SK-N-SH (cell line): ENCODE measurements around the gene IQSEC1. TPM values are rescaled to one million over a fixed set of nuclear protein-coding genes. Genes with fewer than 3 reads are reported as not detected.

Experiments used
- CTCF ChIA-PET: fragments of 300-600, 350-600 bp; formaldehyde crosslinking; extraction: SDS; loops from one replicate; lab custom pipeline; 2021; lab: Yijun Ruan, JAX
- POLR2A ChIA-PET: fragments of 350-600 bp; sonication (Branson Sonifier 250); formaldehyde crosslinking; extraction: SDS; loops from one replicate; lab custom pipeline; 2020; ENCODE audit warnings: antibody characterized with exemption, inconsistent platforms; lab: Yijun Ruan, JAX
- DNase-seq: peaks from one replicate; pipeline ENCODE4 v3.0.0; 2012
- H2AFZ ChIP-seq: fragments of 200-600 bp; sonication (generic); 2 replicates; pipeline ENCODE4 v1.8.1; 2016; ENCODE audit warnings: antibody characterized with exemption, mild to moderate bottlenecking, low read depth
- H3F3A ChIP-seq: fragments of 200-600 bp; sonication (generic); replicated peaks from 2 replicates; pipeline ENCODE3; 2016; ENCODE audit warnings: antibody characterized with exemption, mild to moderate bottlenecking; ENCODE audit not compliant: insufficient read depth
- H3K27ac ChIP-seq, 2 experiments: fragments of 200-500 bp in 1 of 2; fragments of 200-600 bp in 1 of 2; sonication (Bioruptor generic) in 1 of 2; sonication (generic), shearing (Covaris generic) in 1 of 2; 2 replicates each; pipeline versions ENCODE4 v1.5.1 to v1.6.1; 2014 to 2016; ENCODE audit warnings: low read depth in 2 of 2, inconsistent platforms in 1 of 2, low read length in 1 of 2, mild to moderate bottlenecking in 1 of 2, mixed read lengths in 1 of 2
- H3K27me3 ChIP-seq: fragments of 200-600 bp; sonication (generic), shearing (Covaris generic); 2 replicates; pipeline ENCODE4 v1.6.1; 2016; ENCODE audit warnings: mixed run types; ENCODE audit not compliant: insufficient read depth
- H3K36me3 ChIP-seq, 2 experiments: fragments of 200-500 bp in 1 of 2; fragments of 200-600 bp in 1 of 2; sonication (Bioruptor generic) in 1 of 2; sonication (generic) in 1 of 2; replicated peaks in 1 of 2; 2 replicates each; pipeline versions ENCODE3 to v1.5.1; 2014 to 2016; ENCODE audit warnings: low read length in 1 of 2, mild to moderate bottlenecking in 1 of 2; ENCODE audit not compliant: insufficient read depth in 2 of 2, control insufficient read depth in 1 of 2
- H3K4me1 ChIP-seq, 2 experiments: fragments of 200-500 bp in 1 of 2; fragments of 200-600 bp in 1 of 2; sonication (Bioruptor generic) in 1 of 2; sonication (generic), shearing (Covaris generic) in 1 of 2; 2 replicates each; pipeline versions ENCODE4 v1.5.1 to v1.6.1; 2014 to 2016; ENCODE audit warnings: low read depth in 1 of 2, low read length in 1 of 2, mixed run types in 1 of 2; ENCODE audit not compliant: insufficient read depth in 2 of 2, control insufficient read depth in 1 of 2
- H3K4me2 ChIP-seq: fragments of 200-600 bp; sonication (generic), shearing (Covaris generic); 2 replicates; pipeline ENCODE4 v1.6.1; 2017; ENCODE audit warnings: mixed run types
- H3K4me3 ChIP-seq, 2 experiments: fragments of 200-500 bp in 1 of 2; fragments of 200-600 bp in 1 of 2; sonication (Bioruptor generic) in 1 of 2; sonication (generic), shearing (Covaris generic) in 1 of 2; 2 replicates each; pipeline versions ENCODE4 v1.5.1 to v1.8.1; 2014 to 2016; ENCODE audit warnings: low read depth in 2 of 2, inconsistent platforms in 1 of 2, low read length in 1 of 2, mild to moderate bottlenecking in 1 of 2, mixed read lengths in 1 of 2, moderate library complexity in 1 of 2
- H3K79me2 ChIP-seq: fragments of 200-600 bp; sonication (generic); 2 replicates; pipeline ENCODE4 v1.8.1; 2017; ENCODE audit warnings: mild to moderate bottlenecking; ENCODE audit not compliant: insufficient read depth
- H3K9ac ChIP-seq: fragments of 200-600 bp; sonication (generic); 2 replicates; pipeline ENCODE4 v1.6.1; 2017; ENCODE audit warnings: mixed run types
- H3K9me2 ChIP-seq: fragments of 200-600 bp; sonication (generic); 2 replicates; pipeline ENCODE4 v1.6.1; 2017; ENCODE audit warnings: mixed run types
- H3K9me3 ChIP-seq: fragments of 200-600 bp; sonication (generic); 2 replicates; pipeline ENCODE4 v1.6.1; 2017; ENCODE audit warnings: mixed run types, mild to moderate bottlenecking, moderate library complexity
- H4K20me1 ChIP-seq: fragments of 200-600 bp; sonication (generic); 2 replicates; pipeline ENCODE4 v1.6.1; 2017; ENCODE audit warnings: mild to moderate bottlenecking, mixed run types; ENCODE audit not compliant: insufficient read depth
- CHD2 ChIP-seq: fragments of 150-350 bp; IDR thresholded peaks from 2 replicates; pipeline ENCODE4 v1.6.1; 2018; ENCODE audit warnings: low read length; ENCODE audit not compliant: partially characterized antibody
- ELF1 ChIP-seq: IDR thresholded peaks from 2 replicates; pipeline ENCODE4 v1.4.0; 2012
- EP300 ChIP-seq, 2 experiments: IDR thresholded peaks; 2 replicates each; pipeline versions ENCODE4 v1.4.0 to v1.6.1; 2012; ENCODE audit warnings: borderline replicate concordance in 1 of 2, low read depth in 1 of 2, low read length in 1 of 2
- FOXJ3 ChIP-seq: sonication (generic); formaldehyde crosslinking; IDR thresholded peaks from 2 replicates; pipeline ENCODE4 v1.5.1; 2020; ENCODE audit warnings: mild to moderate bottlenecking, missing genetic modification reagents
- GATA2 ChIP-seq: sonication (generic); formaldehyde crosslinking; IDR thresholded peaks from 2 replicates; pipeline ENCODE4 v1.5.0; 2020; ENCODE audit warnings: mild to moderate bottlenecking, missing genetic modification reagents
- MXI1 ChIP-seq: IDR thresholded peaks from 2 replicates; pipeline ENCODE4 v1.6.1; 2012; ENCODE audit warnings: mild to moderate bottlenecking, low read depth, low read length, improper control_type of control experiment
- REST ChIP-seq: IDR thresholded peaks from 2 replicates; pipeline ENCODE4 v1.6.1; 2012; ENCODE audit warnings: mild to moderate bottlenecking, low read depth, low read length, moderate library complexity
- RFX5 ChIP-seq: IDR thresholded peaks from 2 replicates; pipeline ENCODE4 v1.6.1; 2012; ENCODE audit warnings: mild to moderate bottlenecking, improper control_type of control experiment, low read length
- TAF1 ChIP-seq: IDR thresholded peaks from 2 replicates; pipeline ENCODE4 v1.6.1; 2012; ENCODE audit warnings: low read depth, mild to moderate bottlenecking, low read length, moderate library complexity, borderline replicate concordance
- YY1 ChIP-seq: IDR thresholded peaks from 2 replicates; pipeline ENCODE4 v1.4.0; 2012; ENCODE audit warnings: low read depth, mild to moderate bottlenecking
- whole genome bisulfite sequencing: methylation state at CpG from one replicate; pipeline ENCODE4 v1.1.6; 2017; ENCODE audit warnings: low lambda C conversion rate; 5-methylcytosine and 5-hydroxymethylcytosine counted together
- polyA plus RNA-seq, 3 experiments: library from polyadenylated mRNA; depleted of rRNA; stranded (reverse); fragments of >200 nt; gene quantifications; 2 replicates each; pipeline ENCODE4 v1.2.3, GENCODE V29; 2012
- TF ChIP-seq, protein P1 (sequence below): IDR thresholded peaks from 2 replicates; pipeline ENCODE4 v1.4.0; 2012; ENCODE audit warnings: low read depth, borderline replicate concordance
- TF ChIP-seq, protein P2 (sequence below): fragments of 150-350 bp; IDR thresholded peaks from 2 replicates; pipeline ENCODE4 v1.6.1; 2017; ENCODE audit warnings: antibody characterized with exemption, low read length, low read depth, borderline replicate concordance

The IQSEC1 gene
- polyA plus RNA-seq, 1 of the 3 experiments (the other 2 are of a cell fraction), result 6.2 TPM

GRCh38 chr3:12959838-12960378 lies 113.3 kb downstream of the IQSEC1 start:
- no peaks in the 10 kb centered on the region for H3F3A ChIP-seq
- H4K20me1 ChIP-seq, result peaks cover 97% of the 10 kb centered on the region
- H3K36me3 ChIP-seq, result peaks cover 0 to 2% of the 10 kb centered on the region in 2 experiments
- no peaks in the 10 kb centered on the region for H3K9me2 ChIP-seq
- peaks cover 10 to 65% of the 10 kb centered on the region in 2 experiments; a peak in 2 of 4 replicates for H3K4me1 ChIP-seq
- H3K9ac ChIP-seq, result no peak overlapping the region
- POLR2A ChIA-PET, result no interaction called here
- H3K27me3 ChIP-seq, result no peaks in the 10 kb centered on the region
- TF ChIP-seq YY1 (no peak), TAF1 (no peak), EP300 (IDR thresholded peaks at IDR 0.05; ENCODE audit: borderline replicate concordance in 1 of 2, low read depth in 1 of 2, low read length in 1 of 2) (no peak), FOXJ3 (CRISPR knock-in tag) (no peak), RFX5 (no peak)
- TF ChIP-seq, protein P1, sequence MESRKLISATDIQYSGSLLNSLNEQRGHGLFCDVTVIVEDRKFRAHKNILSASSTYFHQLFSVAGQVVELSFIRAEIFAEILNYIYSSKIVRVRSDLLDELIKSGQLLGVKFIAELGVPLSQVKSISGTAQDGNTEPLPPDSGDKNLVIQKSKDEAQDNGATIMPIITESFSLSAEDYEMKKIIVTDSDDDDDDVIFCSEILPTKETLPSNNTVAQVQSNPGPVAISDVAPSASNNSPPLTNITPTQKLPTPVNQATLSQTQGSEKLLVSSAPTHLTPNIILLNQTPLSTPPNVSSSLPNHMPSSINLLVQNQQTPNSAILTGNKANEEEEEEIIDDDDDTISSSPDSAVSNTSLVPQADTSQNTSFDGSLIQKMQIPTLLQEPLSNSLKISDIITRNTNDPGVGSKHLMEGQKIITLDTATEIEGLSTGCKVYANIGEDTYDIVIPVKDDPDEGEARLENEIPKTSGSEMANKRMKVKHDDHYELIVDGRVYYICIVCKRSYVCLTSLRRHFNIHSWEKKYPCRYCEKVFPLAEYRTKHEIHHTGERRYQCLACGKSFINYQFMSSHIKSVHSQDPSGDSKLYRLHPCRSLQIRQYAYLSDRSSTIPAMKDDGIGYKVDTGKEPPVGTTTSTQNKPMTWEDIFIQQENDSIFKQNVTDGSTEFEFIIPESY, result no peak
- 98% methylated on average over 15 of the region's 15 CpGs for WGBS
- no peak overlapping the region for H2AFZ ChIP-seq
- no peak overlapping the region for H3K4me2 ChIP-seq
- no peak for DNase-seq
- CTCF ChIA-PET, result interaction anchor here (0.9 to 4.5 kb wide), 2 partner anchors 34 to 68 kb away, joined by 3 to 15 read pairs; no protein-coding TSS in a partner anchor
- H3K9me3 ChIP-seq, result no peaks in the 10 kb centered on the region
- H3K4me3 ChIP-seq, result no peak overlapping the region
- H3K79me2 ChIP-seq, result peaks cover 78% of the 10 kb centered on the region
- H3K27ac ChIP-seq, result no peak overlapping the region

DNA sequence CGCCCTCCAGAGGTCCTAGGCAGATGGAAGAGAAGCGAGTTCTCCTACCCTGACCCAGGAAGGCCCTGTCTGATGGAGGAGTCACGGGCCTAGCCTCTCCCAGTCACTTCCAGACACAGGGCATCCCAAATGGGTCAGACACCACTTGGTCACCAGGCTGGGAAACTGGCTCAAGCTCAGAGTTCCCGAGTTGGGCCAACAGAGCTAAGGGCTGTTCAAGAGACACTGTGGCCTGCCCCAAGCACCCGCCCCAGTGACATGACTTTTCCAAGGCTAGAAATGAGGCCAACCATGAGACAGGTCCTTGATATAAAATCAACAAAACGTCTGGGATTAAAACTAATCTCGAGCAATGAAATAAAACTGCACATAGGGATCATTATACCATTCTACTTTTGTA lies 113.8 kb downstream of the IQSEC1 start:
- TF ChIP-seq EP300 (IDR thresholded peaks at IDR 0.05; ENCODE audit: borderline replicate concordance in 1 of 2, low read depth in 1 of 2, low read length in 1 of 2) (no peak), REST (no peak), CHD2 (no peak), FOXJ3 (CRISPR knock-in tag) (no peak), GATA2 (no peak), MXI1 (no peak), ELF1 (no peak), TAF1 (no peak)
- TF ChIP-seq, protein P2, sequence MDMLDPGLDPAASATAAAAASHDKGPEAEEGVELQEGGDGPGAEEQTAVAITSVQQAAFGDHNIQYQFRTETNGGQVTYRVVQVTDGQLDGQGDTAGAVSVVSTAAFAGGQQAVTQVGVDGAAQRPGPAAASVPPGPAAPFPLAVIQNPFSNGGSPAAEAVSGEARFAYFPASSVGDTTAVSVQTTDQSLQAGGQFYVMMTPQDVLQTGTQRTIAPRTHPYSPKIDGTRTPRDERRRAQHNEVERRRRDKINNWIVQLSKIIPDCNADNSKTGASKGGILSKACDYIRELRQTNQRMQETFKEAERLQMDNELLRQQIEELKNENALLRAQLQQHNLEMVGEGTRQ, result no peak
- peaks cover 0 to 2% of the 10 kb centered on the region in 2 experiments for H3K36me3 ChIP-seq
- H3K9me2 ChIP-seq, result no peaks in the 10 kb centered on the region
- H3K4me2 ChIP-seq, result no peak overlapping the region
- no peaks in the 10 kb centered on the region for H3K27me3 ChIP-seq
- WGBS, result 95% methylated on average over 6 of the region's 7 CpGs
- no peaks in the 10 kb centered on the region for H3K9me3 ChIP-seq
- POLR2A ChIA-PET, result no interaction called here
- CTCF ChIA-PET, result interaction anchor here (0.9 to 4.5 kb wide), 2 partner anchors 34 to 68 kb away, joined by 3 to 15 read pairs; no protein-coding TSS in a partner anchor
- no peak overlapping the region for H3K4me3 ChIP-seq
- H3K79me2 ChIP-seq, result peaks cover 77% of the 10 kb centered on the region
- H3K27ac ChIP-seq, result no peak overlapping the region
- H4K20me1 ChIP-seq, result peaks cover 97% of the 10 kb centered on the region
- H3K4me1 ChIP-seq, result peaks cover 15 to 65% of the 10 kb centered on the region in 2 experiments; a peak in 2 of 4 replicates
- H3F3A ChIP-seq, result no peaks in the 10 kb centered on the region
- no peak overlapping the region for H3K9ac ChIP-seq
- DNase-seq, result no peak
- H2AFZ ChIP-seq, result no peak overlapping the region
